Measurements from ENCODE around the gene FAF1.

FAF1 gene

DNA sequence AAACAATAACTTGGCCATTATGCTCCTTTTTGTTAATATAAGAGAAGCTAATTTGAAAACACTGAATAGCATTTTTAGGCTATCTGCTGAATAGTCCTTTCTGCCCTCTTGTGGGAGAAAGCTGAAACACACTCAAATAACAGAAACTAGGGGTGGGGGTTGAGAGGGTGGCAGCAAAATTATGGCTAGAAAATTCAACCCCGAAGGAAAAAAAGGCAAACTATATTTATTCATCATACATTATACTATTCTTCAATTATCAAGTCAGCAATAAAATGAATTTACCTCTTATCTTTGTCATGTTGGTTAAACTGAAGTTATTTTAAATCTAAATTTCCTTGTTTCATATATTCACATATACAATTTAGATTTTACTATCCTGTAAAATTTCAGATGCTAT lies 255.9 kb downstream of the FAF1 start:
- Histone ChIP-seq H3K4me2 (ENCODE audit: low read length) (no peak overlapping the region), H3K9ac (ENCODE audit: low read depth, low read length) (no peak overlapping the region), H3K4me1 (ENCODE audit: control insufficient read depth, insufficient read depth, low read length) (no peaks in the 10 kb centered on the region), H3K9me3 (replicated peaks; ENCODE audit: low read length) (no peaks in the 10 kb centered on the region), H3K36me3 (ENCODE audit: insufficient read depth, low read length) (no peaks in the 10 kb centered on the region), H3K4me3 (ENCODE audit: low read length) (no peak overlapping the region), H3K27me3 (ENCODE audit: control insufficient read depth, insufficient read depth, low read length) (no peaks in the 10 kb centered on the region)

DNA sequence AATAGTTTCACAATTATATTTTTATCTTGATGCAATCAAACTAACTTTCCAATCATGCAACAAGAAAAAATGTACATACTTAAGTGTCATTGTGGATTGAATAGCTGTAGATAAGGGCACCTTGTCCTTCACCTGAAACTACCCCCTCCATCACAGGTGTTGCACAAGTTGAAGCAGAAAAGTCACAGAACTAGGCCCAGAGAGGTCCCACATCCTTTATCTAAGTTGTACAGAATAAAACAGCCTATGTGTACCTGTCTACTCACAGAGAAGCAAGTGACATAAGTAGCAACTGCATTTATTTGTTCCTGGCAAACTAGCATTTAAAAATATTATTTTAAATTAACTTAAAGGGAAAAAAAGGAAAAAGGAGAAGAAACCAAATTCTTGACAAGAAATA lies 256.8 kb downstream of the FAF1 start:
- no peak overlapping the region for H3K4me3 ChIP-seq (ENCODE audit: low read length)
- no peak overlapping the region for H3K4me2 ChIP-seq (ENCODE audit: low read length)
- H3K9me3 ChIP-seq (replicated peaks; ENCODE audit: low read length), result no peaks in the 10 kb centered on the region
- no peaks in the 10 kb centered on the region for H3K36me3 ChIP-seq (ENCODE audit: insufficient read depth, low read length)
- H3K9ac ChIP-seq (ENCODE audit: low read depth, low read length), result no peak overlapping the region
- H3K4me1 ChIP-seq (ENCODE audit: control insufficient read depth, insufficient read depth, low read length), result no peaks in the 10 kb centered on the region
- no peaks in the 10 kb centered on the region for H3K27me3 ChIP-seq (ENCODE audit: control insufficient read depth, insufficient read depth, low read length)

DNA sequence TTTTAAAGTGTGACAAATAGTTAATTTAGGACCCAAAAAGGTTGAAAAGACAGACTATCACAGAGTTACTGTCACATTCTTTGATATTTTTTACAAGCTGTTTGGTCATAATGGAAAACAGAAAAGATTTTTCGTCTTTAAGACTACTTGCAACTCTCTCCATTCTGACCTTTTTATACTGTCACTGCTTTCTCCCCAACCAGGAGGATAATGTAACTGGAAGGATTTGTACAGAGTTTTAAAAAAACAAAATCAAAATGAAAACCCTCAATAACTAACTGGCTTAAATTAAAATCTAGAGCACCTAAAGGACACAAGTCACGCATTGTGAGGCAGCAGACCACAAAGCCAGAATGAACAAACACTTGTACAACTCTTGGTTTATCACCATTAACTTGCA lies 257.7 kb downstream of the FAF1 start:
- H3K4me3 ChIP-seq (ENCODE audit: low read length), result no peak overlapping the region
- H3K27me3 ChIP-seq (ENCODE audit: control insufficient read depth, insufficient read depth, low read length), result no peaks in the 10 kb centered on the region
- H3K9me3 ChIP-seq (replicated peaks; ENCODE audit: low read length), result no peaks in the 10 kb centered on the region
- H3K36me3 ChIP-seq (ENCODE audit: insufficient read depth, low read length), result no peaks in the 10 kb centered on the region
- no peak overlapping the region for H3K9ac ChIP-seq (ENCODE audit: low read depth, low read length)
- no peak overlapping the region for H3K4me2 ChIP-seq (ENCODE audit: low read length)
- no peaks in the 10 kb centered on the region for H3K4me1 ChIP-seq (ENCODE audit: control insufficient read depth, insufficient read depth, low read length)

DNA sequence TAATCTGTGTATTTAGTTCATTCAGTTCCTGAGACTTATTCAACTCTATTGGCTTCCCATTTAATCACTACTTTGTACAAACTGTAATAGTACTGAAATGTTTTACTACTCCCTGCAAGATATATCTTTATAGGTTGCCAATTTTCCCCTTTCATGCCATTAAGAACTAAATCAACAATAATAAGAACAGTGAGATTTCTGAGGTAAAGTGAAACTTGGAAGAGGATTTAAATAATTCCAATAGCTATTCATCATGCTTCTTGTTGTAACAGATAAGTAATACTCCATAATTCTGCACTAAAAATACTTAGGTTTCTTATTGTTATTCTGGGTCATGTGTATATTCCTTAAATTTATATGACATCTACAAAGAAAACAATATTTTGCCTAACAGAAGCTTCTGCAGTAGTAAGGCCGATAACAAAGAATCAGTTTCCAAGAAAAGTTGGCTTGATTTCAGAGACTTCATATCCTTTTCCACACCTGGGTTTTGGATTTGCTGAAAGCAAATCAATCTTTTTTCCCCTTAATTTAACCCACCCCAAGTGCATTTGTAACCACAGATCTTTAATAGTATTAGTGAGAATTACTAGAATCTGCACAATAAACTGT lies 258.3 kb downstream of the FAF1 start:
- Histone ChIP-seq H3K4me1 (ENCODE audit: control insufficient read depth, insufficient read depth, low read length) (no peaks in the 10 kb centered on the region), H3K36me3 (ENCODE audit: insufficient read depth, low read length) (no peaks in the 10 kb centered on the region), H3K27me3 (ENCODE audit: control insufficient read depth, insufficient read depth, low read length) (no peaks in the 10 kb centered on the region), H3K9me3 (replicated peaks; ENCODE audit: low read length) (no peaks in the 10 kb centered on the region), H3K4me2 (ENCODE audit: low read length) (no peak overlapping the region), H3K9ac (ENCODE audit: low read depth, low read length) (no peak overlapping the region), H3K4me3 (ENCODE audit: low read length) (no peak overlapping the region)

DNA sequence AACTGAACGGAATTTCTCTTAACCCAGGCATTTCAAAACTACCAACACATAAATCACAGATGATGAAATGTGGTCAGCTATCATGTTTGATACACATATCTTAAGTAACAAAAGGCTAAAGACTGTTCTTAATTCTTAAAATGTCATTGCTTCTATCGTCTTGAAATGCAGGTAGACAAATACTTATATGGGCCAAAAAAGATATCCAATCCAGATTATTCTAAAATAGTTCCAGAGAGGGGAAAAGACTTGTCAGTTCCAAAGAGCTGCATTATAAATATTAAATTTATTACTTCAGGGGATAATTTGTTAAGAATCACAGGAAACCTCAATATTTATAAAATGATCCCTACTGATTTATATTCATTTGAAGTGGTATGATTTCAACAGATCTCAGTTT lies 259.4 kb downstream of the FAF1 start:
- no peaks in the 10 kb centered on the region for H3K27me3 ChIP-seq (ENCODE audit: control insufficient read depth, insufficient read depth, low read length)
- H3K4me3 ChIP-seq (ENCODE audit: low read length), result no peak overlapping the region
- H3K9ac ChIP-seq (ENCODE audit: low read depth, low read length), result no peak overlapping the region
- H3K4me1 ChIP-seq (ENCODE audit: control insufficient read depth, insufficient read depth, low read length), result no peaks in the 10 kb centered on the region
- H3K9me3 ChIP-seq (replicated peaks; ENCODE audit: low read length), result no peaks in the 10 kb centered on the region
- no peak overlapping the region for H3K4me2 ChIP-seq (ENCODE audit: low read length)
- no peaks in the 10 kb centered on the region for H3K36me3 ChIP-seq (ENCODE audit: insufficient read depth, low read length)

DNA sequence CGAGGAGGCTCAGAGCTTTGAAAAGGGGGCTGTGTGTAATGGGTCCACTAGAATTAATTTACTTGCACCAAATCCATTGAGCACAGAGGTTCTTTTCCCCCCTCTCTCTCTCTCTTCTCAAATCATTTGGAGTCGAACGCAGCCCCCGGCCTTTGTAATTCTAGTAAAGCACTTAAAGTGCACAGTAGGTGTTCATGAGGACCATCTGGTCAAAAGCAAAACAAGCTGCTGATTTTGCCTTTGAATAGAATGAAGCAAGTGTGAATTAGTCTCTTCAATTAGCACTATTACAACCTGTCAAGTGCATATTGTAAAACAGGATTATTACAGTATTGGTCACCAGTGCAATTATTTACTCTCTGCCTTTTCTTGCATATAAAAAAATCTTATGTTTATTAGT lies 259.9 kb downstream of the FAF1 start:
- H3K4me3 ChIP-seq (ENCODE audit: low read length), result no peak overlapping the region
- H3K36me3 ChIP-seq (ENCODE audit: insufficient read depth, low read length), result no peaks in the 10 kb centered on the region
- no peak overlapping the region for H3K9ac ChIP-seq (ENCODE audit: low read depth, low read length)
- no peak overlapping the region for H3K4me2 ChIP-seq (ENCODE audit: low read length)
- no peaks in the 10 kb centered on the region for H3K27me3 ChIP-seq (ENCODE audit: control insufficient read depth, insufficient read depth, low read length)
- no peaks in the 10 kb centered on the region for H3K4me1 ChIP-seq (ENCODE audit: control insufficient read depth, insufficient read depth, low read length)
- H3K9me3 ChIP-seq (replicated peaks; ENCODE audit: low read length), result no peaks in the 10 kb centered on the region

DNA sequence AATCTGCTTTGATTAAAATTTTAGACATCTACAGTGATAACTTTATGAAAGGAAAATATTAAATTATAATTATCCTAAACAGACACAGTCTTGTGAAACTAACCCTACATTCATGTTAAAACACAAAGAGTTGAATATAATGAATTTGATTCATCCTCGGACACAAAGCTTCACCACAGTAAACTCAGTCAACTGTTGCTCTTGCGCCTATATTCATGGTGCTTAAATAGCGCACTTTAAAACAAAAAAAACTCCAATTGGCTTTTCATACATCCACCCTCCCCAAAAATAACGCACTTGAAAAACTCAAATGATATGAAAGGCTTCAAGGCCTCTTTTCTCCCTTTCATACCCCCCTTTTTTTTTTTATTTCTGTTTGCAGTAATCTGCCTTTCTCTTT lies 260.3 kb downstream of the FAF1 start:
- no peak overlapping the region for H3K9ac ChIP-seq (ENCODE audit: low read depth, low read length)
- no peaks in the 10 kb centered on the region for H3K36me3 ChIP-seq (ENCODE audit: insufficient read depth, low read length)
- H3K4me3 ChIP-seq (ENCODE audit: low read length), result no peak overlapping the region
- no peaks in the 10 kb centered on the region for H3K9me3 ChIP-seq (replicated peaks; ENCODE audit: low read length)
- H3K4me2 ChIP-seq (ENCODE audit: low read length), result no peak overlapping the region
- no peaks in the 10 kb centered on the region for H3K27me3 ChIP-seq (ENCODE audit: control insufficient read depth, insufficient read depth, low read length)
- H3K4me1 ChIP-seq (ENCODE audit: control insufficient read depth, insufficient read depth, low read length), result no peaks in the 10 kb centered on the region

DNA sequence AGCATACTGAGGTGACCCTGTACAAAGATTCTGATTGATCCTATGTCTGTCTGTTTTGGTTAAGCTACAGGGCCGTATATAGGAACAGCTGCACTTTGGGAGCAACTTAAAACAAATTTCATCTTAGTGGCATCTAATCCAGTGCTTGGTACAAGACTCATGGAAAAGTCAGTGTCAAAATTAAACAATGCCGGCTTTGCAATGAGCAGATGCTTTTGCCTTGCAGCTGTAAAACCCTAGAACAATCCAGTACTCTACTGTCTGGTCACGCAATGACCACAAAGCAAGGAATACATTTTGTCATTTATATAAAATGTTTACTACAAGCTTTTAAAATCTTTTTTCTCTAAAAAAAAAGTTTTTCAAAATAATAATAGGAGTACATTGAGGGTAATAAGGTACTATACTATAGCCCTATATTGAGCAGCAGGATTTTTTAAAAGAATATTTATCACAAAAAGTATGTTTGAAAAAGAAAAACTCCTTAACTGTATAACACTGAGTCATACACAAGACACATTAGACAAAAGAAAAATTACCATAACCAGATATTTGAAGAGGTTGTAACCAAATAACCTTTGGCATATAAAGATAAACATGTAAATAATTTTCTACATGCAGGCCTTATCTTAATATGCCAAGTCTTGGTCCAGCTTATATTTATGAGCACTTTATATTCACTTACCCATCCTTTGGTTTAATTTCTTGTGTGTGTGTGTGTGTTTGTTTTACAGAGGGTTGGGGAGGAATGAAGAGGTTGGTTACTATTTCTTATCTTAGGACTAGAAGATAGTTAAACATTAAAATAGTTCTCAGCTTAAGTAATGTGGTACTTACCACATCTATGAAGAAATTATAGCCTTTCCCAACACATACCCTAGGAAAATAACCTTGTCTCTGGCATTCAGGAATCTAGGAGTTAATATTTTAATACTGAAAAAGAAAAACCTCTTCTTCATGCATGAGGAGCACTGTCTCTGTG lies 262.3 kb downstream of the FAF1 start:
- Histone ChIP-seq H3K4me1 (ENCODE audit: control insufficient read depth, insufficient read depth, low read length) (no peaks in the 10 kb centered on the region), H3K9me3 (replicated peaks; ENCODE audit: low read length) (no peaks in the 10 kb centered on the region), H3K27me3 (ENCODE audit: control insufficient read depth, insufficient read depth, low read length) (no peaks in the 10 kb centered on the region)

DNA sequence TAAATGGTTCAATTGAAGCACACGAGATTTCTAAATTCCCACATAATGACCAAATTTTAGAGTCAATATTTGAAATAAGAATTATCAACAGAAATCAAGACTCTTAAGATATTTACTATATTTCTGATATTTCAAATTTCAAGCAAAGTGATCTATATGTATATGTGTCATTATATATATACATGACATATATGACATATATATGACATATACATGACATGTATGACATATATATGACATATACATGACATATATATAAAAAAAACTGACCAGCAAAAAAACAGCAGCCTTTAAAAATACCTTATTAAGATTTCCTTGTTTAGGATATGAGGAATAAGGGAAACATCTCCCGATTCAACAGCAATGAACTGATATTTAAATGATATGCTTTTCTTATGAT lies 266.2 kb downstream of the FAF1 start:
- H3K4me3 ChIP-seq (ENCODE audit: low read length), result no peak overlapping the region
- H3K9ac ChIP-seq (ENCODE audit: low read depth, low read length), result no peak overlapping the region
- H3K36me3 ChIP-seq (ENCODE audit: insufficient read depth, low read length), result no peaks in the 10 kb centered on the region
- no peaks in the 10 kb centered on the region for H3K9me3 ChIP-seq (replicated peaks; ENCODE audit: low read length)
- H3K27me3 ChIP-seq (ENCODE audit: control insufficient read depth, insufficient read depth, low read length), result no peaks in the 10 kb centered on the region
- H3K4me1 ChIP-seq (ENCODE audit: control insufficient read depth, insufficient read depth, low read length), result no peaks in the 10 kb centered on the region
- H3K4me2 ChIP-seq (ENCODE audit: low read length), result no peak overlapping the region

More for the DNA sequence above, 262.3 kb downstream of the FAF1 start:
- no peak overlapping the region for H3K4me3 ChIP-seq (ENCODE audit: low read length)
- no peak overlapping the region for H3K4me2 ChIP-seq (ENCODE audit: low read length)
- H3K9ac ChIP-seq (ENCODE audit: low read depth, low read length), result no peak overlapping the region
- H3K36me3 ChIP-seq (ENCODE audit: insufficient read depth, low read length), result no peaks in the 10 kb centered on the region

DNA sequence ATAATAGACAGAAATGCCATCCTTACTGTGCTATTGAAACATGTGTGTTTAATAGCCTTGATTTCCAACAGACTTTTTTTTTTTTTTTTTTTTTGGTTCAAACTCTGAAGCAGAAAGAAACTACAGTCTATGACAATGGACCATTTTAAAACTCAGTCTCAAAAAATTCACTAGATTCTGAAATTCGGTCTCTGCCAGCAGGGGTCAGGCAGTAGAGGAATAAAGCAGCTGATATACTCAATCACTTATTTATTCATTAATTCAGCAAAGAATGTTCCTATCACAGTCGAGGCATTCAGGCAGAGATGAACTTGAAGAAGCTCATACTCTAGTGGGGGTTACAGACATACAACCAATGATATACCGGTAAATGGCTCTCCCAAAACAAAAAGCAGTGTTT lies 275.9 kb downstream of the FAF1 start:
- H3K36me3 ChIP-seq (ENCODE audit: insufficient read depth, low read length), result no peaks in the 10 kb centered on the region
- no peak overlapping the region for H3K4me2 ChIP-seq (ENCODE audit: low read length)
- no peaks in the 10 kb centered on the region for H3K27me3 ChIP-seq (ENCODE audit: control insufficient read depth, insufficient read depth, low read length)
- no peak overlapping the region for H3K4me3 ChIP-seq (ENCODE audit: low read length)
- no peaks in the 10 kb centered on the region for H3K4me1 ChIP-seq (ENCODE audit: control insufficient read depth, insufficient read depth, low read length)
- no peak overlapping the region for H3K9ac ChIP-seq (ENCODE audit: low read depth, low read length)
- no peaks in the 10 kb centered on the region for H3K9me3 ChIP-seq (replicated peaks; ENCODE audit: low read length)

DNA sequence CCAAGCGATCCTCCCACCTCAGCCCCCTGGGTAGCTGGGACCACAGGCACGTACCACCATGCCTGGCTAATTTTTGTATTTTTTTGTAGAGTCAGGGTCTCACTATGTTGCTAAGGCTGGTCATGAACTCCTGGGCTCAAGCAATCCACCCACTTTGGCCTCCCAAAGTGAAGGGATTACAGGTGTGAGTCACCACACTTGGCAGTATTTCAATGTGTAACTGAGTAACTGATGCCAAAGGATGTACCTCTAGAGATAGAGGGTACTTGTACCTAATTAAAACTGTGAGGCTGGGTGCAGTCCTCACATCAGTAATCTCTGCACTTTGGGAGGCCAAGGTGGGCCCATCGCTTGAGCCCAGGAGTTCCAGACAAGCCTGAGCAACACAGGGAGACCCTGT lies 278.1 kb downstream of the FAF1 start:
- Histone ChIP-seq H3K4me2 (ENCODE audit: low read length) (no peak overlapping the region), H3K9ac (ENCODE audit: low read depth, low read length) (no peak overlapping the region), H3K36me3 (ENCODE audit: insufficient read depth, low read length) (no peaks in the 10 kb centered on the region), H3K4me3 (ENCODE audit: low read length) (no peak overlapping the region), H3K4me1 (ENCODE audit: control insufficient read depth, insufficient read depth, low read length) (peaks cover 3% of the 10 kb centered on the region), H3K9me3 (replicated peaks; ENCODE audit: low read length) (no peaks in the 10 kb centered on the region), H3K27me3 (ENCODE audit: control insufficient read depth, insufficient read depth, low read length) (no peaks in the 10 kb centered on the region)
